ENCODE results near the gene MVB12B. TPM values are rescaled to one million over a fixed set of nuclear protein-coding genes. Genes with fewer than 3 reads are reported as not detected.

The MVB12B gene
- total and polyA plus RNA-seq, 8 donors = 2.6 to 6.7 (median 4.0) TPM

DNA sequence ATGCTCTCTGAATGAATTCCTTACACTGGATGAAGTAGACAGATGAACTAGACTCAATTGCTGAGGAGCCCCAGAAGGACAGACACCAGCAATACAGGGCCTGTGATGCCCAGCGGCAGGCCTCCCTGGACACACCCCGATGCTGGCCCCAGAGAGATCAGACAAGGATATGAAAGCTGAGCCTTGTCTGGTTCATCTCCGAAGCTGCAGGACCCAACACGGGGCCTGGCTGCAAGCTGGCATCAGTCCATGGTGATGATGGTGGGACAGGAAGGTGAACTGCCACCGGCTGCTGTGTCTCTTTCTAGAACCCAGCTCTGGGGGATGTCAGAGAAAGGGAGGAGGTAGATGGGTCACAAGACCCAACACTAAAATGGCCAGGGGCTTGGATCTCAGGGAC lies 183.1 kb downstream of the MVB12B start:
- Histone ChIP-seq H3K4me1 (no peaks in the 10 kb centered on the region), H3K4me3 (no peak overlapping the region), H3K27ac (no peak overlapping the region), H3K36me3 (no peaks in the 10 kb centered on the region), H3K9me3 (no peaks in the 10 kb centered on the region), H3K27me3 (no peaks in the 10 kb centered on the region)
- WGBS, 2 donors = 76 to 84% methylated on average over 5 of the region's 5 CpGs
- TF ChIP-seq, protein P1, sequence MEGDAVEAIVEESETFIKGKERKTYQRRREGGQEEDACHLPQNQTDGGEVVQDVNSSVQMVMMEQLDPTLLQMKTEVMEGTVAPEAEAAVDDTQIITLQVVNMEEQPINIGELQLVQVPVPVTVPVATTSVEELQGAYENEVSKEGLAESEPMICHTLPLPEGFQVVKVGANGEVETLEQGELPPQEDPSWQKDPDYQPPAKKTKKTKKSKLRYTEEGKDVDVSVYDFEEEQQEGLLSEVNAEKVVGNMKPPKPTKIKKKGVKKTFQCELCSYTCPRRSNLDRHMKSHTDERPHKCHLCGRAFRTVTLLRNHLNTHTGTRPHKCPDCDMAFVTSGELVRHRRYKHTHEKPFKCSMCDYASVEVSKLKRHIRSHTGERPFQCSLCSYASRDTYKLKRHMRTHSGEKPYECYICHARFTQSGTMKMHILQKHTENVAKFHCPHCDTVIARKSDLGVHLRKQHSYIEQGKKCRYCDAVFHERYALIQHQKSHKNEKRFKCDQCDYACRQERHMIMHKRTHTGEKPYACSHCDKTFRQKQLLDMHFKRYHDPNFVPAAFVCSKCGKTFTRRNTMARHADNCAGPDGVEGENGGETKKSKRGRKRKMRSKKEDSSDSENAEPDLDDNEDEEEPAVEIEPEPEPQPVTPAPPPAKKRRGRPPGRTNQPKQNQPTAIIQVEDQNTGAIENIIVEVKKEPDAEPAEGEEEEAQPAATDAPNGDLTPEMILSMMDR (IDR thresholded peaks at IDR 0.05) = no peak
- ATAC-seq (no peak), DNase-seq (peak in 1 of 6 donors; percentile 31), FAIRE-seq (no peak)
- intact Hi-C loops (cut with DNase I) = loop anchor here in 2 of 3 donors (10.0 kb wide), 2 partner anchors 45 to 265 kb away; no protein-coding TSS in a partner anchor

DNA sequence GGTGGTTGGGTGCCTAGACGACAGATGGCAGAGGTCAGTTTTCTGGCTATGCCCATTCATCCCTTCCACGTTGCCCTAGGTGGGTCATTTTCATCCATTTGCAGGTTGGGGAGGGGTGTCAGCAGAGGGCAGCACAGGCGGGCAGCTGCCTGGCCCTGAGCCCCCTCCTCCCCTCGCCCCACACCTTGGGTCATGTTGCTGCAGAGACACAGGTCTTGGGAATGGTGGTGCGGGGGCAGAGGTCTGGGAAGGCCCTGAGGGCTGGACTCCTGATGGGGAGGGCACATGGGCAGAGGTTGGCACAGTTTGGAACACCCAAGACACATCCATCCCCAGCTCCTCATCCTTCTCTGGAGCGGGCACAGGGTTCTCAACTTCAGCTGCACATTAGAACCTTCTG lies 183.9 kb downstream of the MVB12B start:
- peak in 2 of 6 donors; percentile 14 to 34 for DNase-seq
- TF ChIP-seq, protein P1 (IDR thresholded peaks at IDR 0.05) = no peak

DNA sequence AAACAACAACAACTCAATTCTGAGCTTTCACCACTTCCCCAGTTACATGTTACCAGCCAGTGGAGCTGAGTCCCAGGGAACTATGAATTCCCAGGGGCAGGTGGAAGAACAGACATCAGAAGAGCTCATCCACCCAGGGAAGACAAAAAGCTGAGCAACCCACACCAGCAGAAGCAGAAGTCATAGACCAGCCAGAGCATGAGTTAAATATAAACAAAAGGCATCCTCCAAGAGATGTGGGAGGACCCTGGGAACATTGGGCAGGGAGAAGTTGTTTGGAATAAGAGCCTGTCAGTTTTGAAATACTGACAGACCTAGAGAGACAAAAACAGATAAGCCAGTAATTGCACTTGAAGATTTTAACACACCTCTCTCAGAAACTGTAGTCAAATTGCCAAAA lies 184.8 kb downstream of the MVB12B start:
- intact Hi-C loops (cut with DNase I) = no loop called here
- Histone ChIP-seq H3K27me3 (no peaks in the 10 kb centered on the region), H3K36me3 (no peaks in the 10 kb centered on the region), H3K4me1 (no peaks in the 10 kb centered on the region), H3K9me3 (no peaks in the 10 kb centered on the region), H3K27ac (no peak overlapping the region), H3K4me3 (no peak overlapping the region)
- DNase-seq = no peak
- ATAC-seq = no peak
- TF ChIP-seq, protein P1 (IDR thresholded peaks at IDR 0.05) = no peak
- FAIRE-seq = no peak

More for the DNA sequence above, 183.9 kb downstream of the MVB12B start:
- FAIRE-seq = no peak
- 43 to 54% methylated on average over 6 of the region's 6 CpGs for WGBS, 2 donors
- Histone ChIP-seq H3K4me1 (no peaks in the 10 kb centered on the region), H3K36me3 (no peaks in the 10 kb centered on the region), H3K9me3 (no peaks in the 10 kb centered on the region), H3K27ac (no peak overlapping the region), H3K4me3 (no peak overlapping the region), H3K27me3 (no peaks in the 10 kb centered on the region)
- intact Hi-C loops (cut with DNase I) = no loop called here
- ATAC-seq = no peak

DNA sequence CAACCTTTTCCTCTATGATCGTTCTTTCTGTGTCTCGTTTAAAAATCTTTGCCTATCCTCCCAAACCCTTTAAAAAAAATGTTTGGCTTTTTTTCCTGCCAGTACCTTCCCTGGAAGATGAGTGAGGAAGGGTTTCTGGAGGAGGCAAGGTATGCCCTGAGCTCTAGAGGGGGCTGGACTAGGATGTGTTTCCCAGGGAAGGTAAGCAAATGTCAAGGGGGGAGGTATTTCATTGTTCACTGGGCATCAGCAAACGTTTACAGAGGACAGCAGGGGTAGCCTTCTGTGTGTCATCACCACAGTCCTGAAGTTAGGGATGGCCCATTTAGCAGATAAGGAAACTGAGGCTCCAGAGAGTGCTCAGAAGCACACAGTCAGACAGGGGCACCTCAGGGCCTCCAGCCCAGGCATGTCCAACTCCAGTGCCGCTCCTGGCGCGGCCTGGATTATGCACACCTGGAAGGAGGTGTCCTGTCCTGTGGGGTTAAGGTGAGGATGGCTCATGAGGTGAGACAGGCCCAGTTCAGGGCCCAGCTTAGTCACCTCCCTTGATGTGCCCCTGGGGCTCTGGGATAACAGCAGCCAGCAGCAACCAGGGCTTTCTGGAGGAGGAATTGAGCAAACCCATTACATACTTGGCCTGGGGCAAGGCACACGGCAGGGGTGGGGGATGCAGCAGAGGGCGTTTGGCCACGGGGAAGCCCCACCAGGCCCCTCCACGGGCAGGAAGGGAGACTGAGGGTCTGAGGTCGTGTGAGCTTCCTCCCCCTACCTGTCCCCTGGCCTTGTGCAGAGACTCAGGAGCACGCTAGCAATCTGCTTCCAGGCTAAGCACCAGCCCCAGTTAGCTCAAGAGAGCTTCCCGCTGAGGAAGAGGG lies 186.8 kb downstream of the MVB12B start:
- WGBS, 2 donors = 51 to 58% methylated on average over 13 of the region's 13 CpGs
- peaks cover 0 to 9% (median under 1%) of the 10 kb centered on the region in 4 donors for H3K27me3 ChIP-seq

More for the DNA sequence above, 186.8 kb downstream of the MVB12B start:
- H3K4me3 ChIP-seq = no peak overlapping the region
- TF ChIP-seq, protein P1 (IDR thresholded peaks at IDR 0.05) = no peak
- no peak for ATAC-seq
- DNase-seq = peak in 2 of 6 donors; percentile 35 to 43
- intact Hi-C loops (cut with DNase I) = no loop called here
- no peak overlapping the region for H3K27ac ChIP-seq
- no peak for FAIRE-seq
- no peaks in the 10 kb centered on the region for H3K4me1 ChIP-seq
- no peaks in the 10 kb centered on the region for H3K9me3 ChIP-seq
- H3K36me3 ChIP-seq = no peaks in the 10 kb centered on the region
